BLaER1 (cell line): Measurements from ENCODE around the gene HPSE2.
"Not testable (repeated sequence)": the region's sequence is repeated elsewhere in the genome, so short reads cannot be mapped to it uniquely, and the experiment has no call there.

Experiments used
- H3K27ac ChIP-seq: shearing (Covaris generic); formaldehyde crosslinking; 2 replicates; pipeline ENCODE4 v1.8.1; 2022
- H3K27me3 ChIP-seq: shearing (Covaris generic); formaldehyde crosslinking; 2 replicates; pipeline ENCODE4 v1.8.1; 2022
- H3K36me3 ChIP-seq: shearing (Covaris generic); formaldehyde crosslinking; 2 replicates; pipeline ENCODE4 v1.8.1; 2022
- H3K4me1 ChIP-seq: shearing (Covaris generic); formaldehyde crosslinking; 2 replicates; pipeline ENCODE4 v1.8.1; 2022
- H3K4me2 ChIP-seq: shearing (Covaris generic); formaldehyde crosslinking; 2 replicates; pipeline ENCODE4 v1.8.1; 2022
- H3K4me3 ChIP-seq: shearing (Covaris generic); formaldehyde crosslinking; 2 replicates; pipeline ENCODE4 v1.8.1; 2022
- H3K9ac ChIP-seq: shearing (Covaris generic); formaldehyde crosslinking; 2 replicates; pipeline ENCODE4 v1.8.1; 2022
- H3K9me3 ChIP-seq: shearing (Covaris generic); formaldehyde crosslinking; 2 replicates; pipeline ENCODE4 v1.8.1; 2022
- H4K20me1 ChIP-seq: shearing (Covaris generic); formaldehyde crosslinking; 2 replicates; pipeline ENCODE4 v1.8.1; 2022
- Cebpa-rat ChIP-seq: shearing (Covaris generic); IDR thresholded peaks from 2 replicates; pipeline ENCODE4 v1.8.1; 2022

HPSE2 gene

DNA sequence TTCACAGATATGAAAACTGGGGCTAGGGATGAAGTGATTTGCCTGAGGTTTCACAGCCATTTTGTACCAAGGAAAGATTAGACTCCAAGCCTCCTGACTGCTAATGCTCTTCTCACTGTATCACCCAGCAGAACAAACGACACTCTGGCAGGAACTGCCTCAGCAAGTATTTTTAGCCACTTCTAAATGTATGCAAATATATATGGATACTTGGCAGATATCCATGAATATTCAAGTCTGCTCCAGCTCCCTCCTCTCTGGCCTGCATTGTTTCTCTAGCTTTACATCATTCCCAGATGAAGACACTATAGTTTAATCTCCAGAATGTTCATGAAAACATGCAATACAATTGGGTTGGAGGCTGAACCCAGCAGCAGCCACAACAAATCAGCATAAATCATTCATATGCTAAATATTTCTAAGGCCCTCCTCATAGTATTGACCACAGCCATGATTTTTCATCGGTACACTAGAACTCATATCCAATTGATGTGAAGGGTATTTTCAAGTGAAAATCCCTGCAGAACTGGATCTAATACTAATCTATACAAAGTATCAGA, 65.5 kb downstream of the HPSE2 start:
- no peaks in the 10 kb centered on the region for H3K4me1 ChIP-seq
- H3K36me3 ChIP-seq: no peaks in the 10 kb centered on the region
- H4K20me1 ChIP-seq: no peaks in the 10 kb centered on the region
- no peak overlapping the region for H3K9ac ChIP-seq
- no peak overlapping the region for H3K27ac ChIP-seq
- TF ChIP-seq Cebpa-rat: no peak
- H3K9me3 ChIP-seq: no peaks in the 10 kb centered on the region
- H3K4me3 ChIP-seq: no peak overlapping the region
- no peak overlapping the region for H3K4me2 ChIP-seq
- no peaks in the 10 kb centered on the region for H3K27me3 ChIP-seq

DNA sequence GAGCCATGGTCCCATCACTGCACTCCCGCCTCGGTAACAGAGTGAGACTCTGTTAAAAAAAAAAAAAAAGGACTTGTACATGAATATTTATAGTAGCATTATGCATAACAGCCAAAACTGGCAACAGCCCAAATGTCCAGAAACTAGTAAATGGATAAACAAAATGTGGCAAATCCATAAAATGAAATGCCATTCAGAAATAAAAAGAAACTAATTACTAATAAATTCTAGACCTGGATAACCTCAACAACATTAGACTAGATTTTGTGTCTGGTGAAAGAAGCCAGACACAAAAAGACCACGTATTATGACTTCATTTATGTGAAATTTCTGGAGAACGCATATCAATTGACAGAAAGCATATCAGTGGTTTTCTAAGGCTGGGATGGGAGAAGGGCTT, 74.5 kb downstream of the HPSE2 start:
- no peak overlapping the region for H3K9ac ChIP-seq
- no peak for TF ChIP-seq Cebpa-rat
- H3K27ac ChIP-seq: no peak overlapping the region
- H3K36me3 ChIP-seq: no peaks in the 10 kb centered on the region
- no peaks in the 10 kb centered on the region for H4K20me1 ChIP-seq
- H3K27me3 ChIP-seq: no peaks in the 10 kb centered on the region
- no peak overlapping the region for H3K4me3 ChIP-seq
- no peak overlapping the region for H3K4me2 ChIP-seq
- H3K9me3 ChIP-seq: no peaks in the 10 kb centered on the region
- H3K4me1 ChIP-seq: no peaks in the 10 kb centered on the region

DNA sequence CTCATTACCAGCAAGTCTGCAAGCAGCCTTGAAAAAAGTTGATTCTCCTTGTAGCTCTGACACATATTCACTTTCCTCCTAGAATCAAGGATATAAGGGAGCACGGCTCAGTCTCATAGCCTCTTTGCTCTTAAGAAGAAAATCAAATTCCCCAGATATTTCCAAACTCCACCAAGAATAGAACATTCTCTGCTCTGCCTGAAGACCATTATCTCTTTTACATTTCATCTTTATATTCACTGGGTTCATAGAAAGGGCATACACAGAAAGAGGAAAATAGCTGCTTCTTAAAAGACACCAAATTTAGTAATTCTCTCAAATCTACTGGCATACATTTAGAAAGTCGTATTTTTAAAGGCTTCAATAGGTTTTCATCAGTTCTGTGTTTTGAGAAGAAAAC, 92.0 kb downstream of the HPSE2 start:
- no peak for TF ChIP-seq Cebpa-rat
- H3K4me2 ChIP-seq: no peak overlapping the region
- H3K4me3 ChIP-seq: no peak overlapping the region
- H3K9me3 ChIP-seq: no peaks in the 10 kb centered on the region
- no peaks in the 10 kb centered on the region for H3K4me1 ChIP-seq
- no peak overlapping the region for H3K9ac ChIP-seq
- H4K20me1 ChIP-seq: no peaks in the 10 kb centered on the region
- H3K36me3 ChIP-seq: no peaks in the 10 kb centered on the region
- no peaks in the 10 kb centered on the region for H3K27me3 ChIP-seq
- H3K27ac ChIP-seq: no peak overlapping the region

DNA sequence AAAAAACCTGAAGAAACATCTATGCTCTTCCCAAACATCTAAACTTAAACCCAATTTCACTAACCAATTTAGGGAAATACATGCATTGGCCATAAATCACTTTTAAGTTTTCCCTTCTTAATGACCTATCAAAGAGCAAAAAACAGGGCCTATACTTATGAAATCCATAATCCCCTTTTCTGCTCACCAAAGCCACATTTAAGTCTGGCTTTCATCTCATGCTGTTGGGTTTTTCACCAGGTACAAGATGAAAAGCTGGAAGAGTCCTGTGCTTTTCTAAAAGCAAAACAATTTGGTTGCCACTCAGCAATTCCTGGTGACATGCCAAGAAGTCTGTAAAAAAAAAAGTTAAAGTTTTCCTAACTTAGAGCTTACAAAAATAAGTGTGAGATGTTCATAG, 92.6 kb downstream of the HPSE2 start:
- no peak overlapping the region for H3K4me3 ChIP-seq
- H3K9ac ChIP-seq: no peak overlapping the region
- H3K27ac ChIP-seq: no peak overlapping the region
- H3K36me3 ChIP-seq: no peaks in the 10 kb centered on the region
- no peaks in the 10 kb centered on the region for H4K20me1 ChIP-seq
- no peaks in the 10 kb centered on the region for H3K27me3 ChIP-seq
- no peak overlapping the region for H3K4me2 ChIP-seq
- TF ChIP-seq Cebpa-rat: no peak
- no peaks in the 10 kb centered on the region for H3K4me1 ChIP-seq
- no peaks in the 10 kb centered on the region for H3K9me3 ChIP-seq

DNA sequence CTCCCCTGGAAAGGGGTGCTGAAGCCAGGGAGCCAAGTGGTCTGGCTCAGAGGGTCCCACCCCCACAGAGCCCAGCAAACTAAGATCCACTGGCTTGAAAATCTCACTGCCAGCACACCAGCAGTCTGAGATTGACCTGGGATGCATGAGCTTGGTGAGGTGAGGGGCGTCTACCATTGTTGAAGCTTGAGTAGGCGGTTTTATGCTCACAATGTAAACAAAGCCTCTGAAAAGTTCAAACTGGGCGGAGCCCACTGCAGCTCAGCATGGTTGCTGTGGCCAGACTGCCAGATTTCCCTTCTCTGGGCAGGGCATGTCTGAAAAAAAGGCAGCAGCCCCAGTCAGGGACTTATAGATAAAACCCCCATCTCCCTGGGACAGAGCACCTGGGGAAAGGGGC, 102.8 kb downstream of the HPSE2 start:
- not testable (repeated sequence) for H4K20me1 ChIP-seq, H3K27ac ChIP-seq, H3K9me3 ChIP-seq, H3K4me1 ChIP-seq, H3K27me3 ChIP-seq, H3K4me3 ChIP-seq, H3K9ac ChIP-seq, H3K4me2 ChIP-seq, H3K36me3 ChIP-seq

DNA sequence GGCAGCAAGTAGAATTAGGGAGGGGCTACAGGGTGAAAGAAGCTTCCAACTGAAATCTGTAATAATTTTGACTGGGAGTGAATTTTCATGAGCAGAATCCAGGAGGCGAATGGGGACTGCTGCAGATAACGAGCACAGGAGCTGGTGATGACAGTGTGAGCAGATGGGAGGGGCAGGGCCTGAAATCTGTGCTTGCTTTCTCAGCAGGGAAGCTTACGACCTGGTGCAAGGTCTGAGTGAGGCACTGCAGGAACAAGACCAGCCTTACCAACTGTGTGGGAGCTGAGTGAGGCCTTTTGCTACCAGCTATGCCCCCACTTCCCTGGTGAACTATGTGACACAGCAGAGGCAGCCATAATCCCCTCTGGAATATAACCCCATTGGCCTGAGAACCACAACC, 109.8 kb downstream of the HPSE2 start:
- no peaks in the 10 kb centered on the region for H3K4me1 ChIP-seq
- H3K27me3 ChIP-seq: no peaks in the 10 kb centered on the region
- no peaks in the 10 kb centered on the region for H3K36me3 ChIP-seq
- H3K27ac ChIP-seq: no peak overlapping the region
- H3K4me3 ChIP-seq: no peak overlapping the region
- no peak overlapping the region for H3K4me2 ChIP-seq
- peaks cover 32% of the 10 kb centered on the region for H3K9me3 ChIP-seq
- H3K9ac ChIP-seq: no peak overlapping the region
- H4K20me1 ChIP-seq: no peaks in the 10 kb centered on the region
- TF ChIP-seq Cebpa-rat: no peak

DNA sequence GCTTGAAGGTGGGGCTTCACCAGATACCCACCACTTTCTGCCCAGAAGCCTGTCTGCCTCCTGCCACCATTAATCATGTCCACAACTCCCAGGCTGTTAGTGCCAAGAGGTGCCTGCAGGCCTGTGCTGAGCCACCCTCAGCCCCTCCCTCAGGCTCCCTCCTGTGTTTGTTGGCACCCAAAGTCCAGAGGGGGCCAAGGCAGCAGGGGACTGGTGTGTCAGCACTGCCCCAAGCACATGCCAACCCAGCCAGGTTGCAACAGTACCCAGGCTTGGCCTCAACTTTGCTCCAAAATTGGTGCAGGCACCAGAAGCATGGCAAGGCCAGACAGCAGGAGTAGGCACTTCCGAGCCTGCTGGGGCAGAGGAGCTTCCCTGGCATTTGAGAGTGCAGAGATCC, 111.3 kb downstream of the HPSE2 start:
- Histone ChIP-seq H3K36me3 (no peaks in the 10 kb centered on the region), H4K20me1 (no peaks in the 10 kb centered on the region), H3K9ac (no peak overlapping the region), H3K4me1 (no peaks in the 10 kb centered on the region), H3K4me3 (no peak overlapping the region), H3K27ac (no peak overlapping the region), H3K9me3 (peaks cover 32% of the 10 kb centered on the region), H3K4me2 (no peak overlapping the region), H3K27me3 (no peaks in the 10 kb centered on the region)
- no peak for TF ChIP-seq Cebpa-rat

DNA sequence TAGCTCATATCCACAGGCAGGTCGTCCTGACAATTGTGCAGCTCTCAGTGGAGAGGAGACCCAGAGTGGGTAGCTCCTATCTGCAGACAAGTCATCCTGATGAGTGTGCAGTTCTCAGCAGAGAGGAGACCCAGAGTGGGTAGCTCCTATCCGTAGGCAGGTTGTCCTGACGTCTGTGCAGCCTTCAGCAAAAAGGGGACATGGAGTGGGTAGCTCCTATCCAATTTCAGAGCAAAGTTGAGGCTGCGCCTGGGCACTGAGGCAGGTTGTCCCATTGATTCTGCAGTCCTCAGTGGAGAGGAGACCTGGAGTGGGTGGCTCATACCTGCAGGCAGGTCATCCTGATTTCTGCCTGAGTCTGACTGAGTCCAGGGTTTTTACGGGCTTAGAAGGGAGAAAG, 111.8 kb downstream of the HPSE2 start:
- no peak overlapping the region for H3K27ac ChIP-seq
- no peak overlapping the region for H3K4me3 ChIP-seq
- peaks cover 32% of the 10 kb centered on the region for H3K9me3 ChIP-seq
- no peak for TF ChIP-seq Cebpa-rat
- H3K4me1 ChIP-seq: no peaks in the 10 kb centered on the region
- no peaks in the 10 kb centered on the region for H3K36me3 ChIP-seq
- no peaks in the 10 kb centered on the region for H3K27me3 ChIP-seq
- H3K4me2 ChIP-seq: no peak overlapping the region
- H4K20me1 ChIP-seq: no peaks in the 10 kb centered on the region
- H3K9ac ChIP-seq: no peak overlapping the region

DNA sequence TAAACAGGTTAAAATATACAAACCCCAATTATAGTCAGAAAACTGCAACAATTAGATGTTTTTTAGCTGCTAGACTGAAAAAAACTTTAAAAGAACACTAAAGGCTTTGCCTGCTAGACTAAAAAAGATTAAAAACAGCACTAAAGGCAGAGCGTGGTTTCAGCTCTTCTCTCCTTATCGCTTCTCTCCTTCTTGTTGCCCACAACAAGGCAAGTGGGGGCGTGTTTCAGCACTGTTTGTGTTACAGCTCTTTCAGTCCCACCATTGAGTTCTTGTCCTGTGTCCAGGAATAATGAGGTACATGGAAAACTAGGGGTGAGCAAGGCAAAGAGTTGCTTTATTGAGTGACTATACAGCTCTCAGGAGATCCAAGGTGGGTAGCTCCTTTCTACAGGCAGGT, 112.3 kb downstream of the HPSE2 start:
- H3K36me3 ChIP-seq: no peaks in the 10 kb centered on the region
- H3K9me3 ChIP-seq: peaks cover 32% of the 10 kb centered on the region
- no peaks in the 10 kb centered on the region for H3K27me3 ChIP-seq
- no peaks in the 10 kb centered on the region for H3K4me1 ChIP-seq
- H3K27ac ChIP-seq: no peak overlapping the region
- H3K9ac ChIP-seq: no peak overlapping the region
- H3K4me3 ChIP-seq: no peak overlapping the region
- no peaks in the 10 kb centered on the region for H4K20me1 ChIP-seq
- TF ChIP-seq Cebpa-rat: no peak
- no peak overlapping the region for H3K4me2 ChIP-seq

DNA sequence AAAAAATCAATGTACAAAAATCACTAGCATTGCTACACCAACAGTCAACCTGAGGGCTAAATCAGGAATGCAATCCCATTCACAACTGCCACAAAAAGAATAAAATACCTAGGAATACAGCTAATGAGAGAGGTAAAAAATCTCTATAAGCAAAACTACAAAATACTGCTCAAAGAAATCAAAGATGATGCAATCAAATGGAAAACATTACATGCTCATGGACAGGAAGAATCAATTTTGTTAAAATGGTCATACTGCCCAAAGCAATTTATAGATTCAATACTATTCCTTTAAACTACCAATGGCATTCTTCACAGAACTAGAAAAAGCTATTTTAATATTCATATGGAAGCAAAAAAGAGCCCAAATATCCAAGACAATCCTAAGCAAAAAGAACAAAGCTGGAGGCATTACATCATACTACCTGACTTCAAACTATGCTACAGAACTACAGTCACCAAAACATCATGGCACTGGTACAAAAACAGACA, 116.3 kb downstream of the HPSE2 start:
- Histone ChIP-seq H3K4me3 (no peak overlapping the region), H3K27me3 (no peaks in the 10 kb centered on the region), H3K4me2 (no peak overlapping the region), H3K9me3 (peaks cover 12% of the 10 kb centered on the region), H3K27ac (no peak overlapping the region), H4K20me1 (no peaks in the 10 kb centered on the region), H3K4me1 (no peaks in the 10 kb centered on the region), H3K9ac (no peak overlapping the region), H3K36me3 (no peaks in the 10 kb centered on the region)
- no peak for TF ChIP-seq Cebpa-rat

DNA sequence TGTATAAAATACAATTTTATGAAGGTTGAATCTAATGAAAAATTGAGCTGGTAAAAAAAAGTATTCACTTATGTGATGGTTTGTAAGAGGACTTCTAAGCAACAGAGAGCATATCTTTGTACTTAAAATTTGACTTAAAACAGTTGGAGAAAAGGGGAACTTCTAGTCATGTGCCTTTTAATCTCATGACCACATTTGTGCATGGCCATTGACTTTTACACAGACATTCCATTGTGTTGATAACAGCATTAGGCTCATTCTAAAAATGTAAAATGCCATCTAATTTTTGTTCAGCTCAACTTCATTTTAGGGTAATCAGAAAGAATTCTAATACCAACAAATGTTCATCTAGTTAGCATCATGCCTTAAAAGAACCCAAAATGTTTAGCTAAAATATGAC, 119.9 kb downstream of the HPSE2 start:
- H3K4me3 ChIP-seq: no peak overlapping the region
- no peak overlapping the region for H3K4me2 ChIP-seq
- H4K20me1 ChIP-seq: no peaks in the 10 kb centered on the region
- no peak overlapping the region for H3K27ac ChIP-seq
- no peak for TF ChIP-seq Cebpa-rat
- H3K9ac ChIP-seq: no peak overlapping the region
- no peaks in the 10 kb centered on the region for H3K36me3 ChIP-seq
- no peaks in the 10 kb centered on the region for H3K27me3 ChIP-seq
- no peaks in the 10 kb centered on the region for H3K9me3 ChIP-seq
- no peaks in the 10 kb centered on the region for H3K4me1 ChIP-seq
